Measurements from ENCODE around the gene MOGAT1. TPM values are rescaled to one million over a fixed set of nuclear protein-coding genes. Genes with fewer than 3 reads are reported as not detected.

Gene MOGAT1
- total and polyA plus RNA-seq, 9 of the 15 experiments (the other 6 are each of a cell fraction or from before 2014, with no cell fraction given), result not detected

GRCh38 chr2:222653280-222653679, 18.2 kb upstream of the MOGAT1 start:
- Histone ChIP-seq H3K9ac (ENCODE audit: insufficient read depth in 1 of 2, low read depth in 2 of 2, low read length in 2 of 2) (peak overlapping the region; percentile 73 to 84; a peak in 3 of 4 replicates), H2AFZ (ENCODE audit: low read depth, low read length) (no peak overlapping the region), H3K9me1 (ENCODE audit: control insufficient read depth, insufficient read depth, low read length) (no peaks in the 10 kb centered on the region), H3K4me1 (replicated peaks in 1 of 2; ENCODE audit: control insufficient read depth in 2 of 2, insufficient read depth in 2 of 2, low read length in 2 of 2) (peaks cover 3 to 5% of the 10 kb centered on the region in 2 experiments; a peak in 3 of 5 replicates), H3K27ac (ENCODE audit: extremely low read depth, low read depth, low read length) (peak overlapping the region; percentile 25; the same call in 1 of the 3 replicates), H3K9me3 (replicated peaks; ENCODE audit: control insufficient read depth, insufficient read depth, low read depth, low read length) (no peaks in the 10 kb centered on the region), H4K20me1 (replicated peaks; ENCODE audit: control insufficient read depth, insufficient read depth, low read length) (no peaks in the 10 kb centered on the region), H3K36me3 (ENCODE audit: control insufficient read depth, insufficient read depth, low read length) (peaks cover 46% of the 10 kb centered on the region), H3K4me3 (no peak overlapping the region), H3K79me2 (ENCODE audit: control insufficient read depth, insufficient read depth, low read length) (peaks cover 79% of the 10 kb centered on the region), H3K4me2 (ENCODE audit: insufficient read depth, low read length) (peak overlapping the region; percentile 15; the same call in 1 of the 2 replicates), H3K27me3 (ENCODE audit: control insufficient read depth in 2 of 2, insufficient read depth in 2 of 2, low read length in 2 of 2) (no peaks in the 10 kb centered on the region)
- ChIA-PET POLR2A (interaction anchor here (0.7 kb wide), 1 partner anchor 1013 kb away, joined by 4 read pairs; no protein-coding TSS in a partner anchor), CTCF (ENCODE audit: low intra/inter-chr PET ratio) (no interaction called here)
- FAIRE-seq (no peak), DNase-seq (ENCODE audit: extremely low read depth in 1 of 4, low spot score in 3 of 4) (no peak), ATAC-seq (no peak)
- intact Hi-C loops (cut with micrococcal nuclease) (no loop called here), in situ Hi-C loops (cut with MboI) (no loop called here)
- no TSS peak for BruUV-seq (replicated peaks)
- TF ChIP-seq ZNF609 (CRISPR knock-in tag; IDR thresholded peaks at IDR 0.05; ENCODE audit: borderline replicate concordance), result no peak
- no peak for TF ChIP-seq CCNT2 (IDR thresholded peaks at IDR 0.05; ENCODE audit: borderline replicate concordance, extremely low read depth, insufficient read length, low read depth, low read length)
- TF ChIP-seq ESRRB (CRISPR knock-in tag; IDR thresholded peaks at IDR 0.05; ENCODE audit: borderline replicate concordance), result no peak
- TF ChIP-seq POU5F1 (IDR thresholded peaks at IDR 0.05; ENCODE audit: borderline replicate concordance, low read depth, low read length, partially characterized antibody), result no peak
- no peak for TF ChIP-seq TFAM (CRISPR knock-in tag; conservative IDR thresholded peaks at IDR 0.05)
- no peak for TF ChIP-seq SMC3 (conservative IDR thresholded peaks at IDR 0.05; ENCODE audit: insufficient read depth, low read depth, low read length)
- TF ChIP-seq FOXK1 (CRISPR knock-in tag; IDR thresholded peaks at IDR 0.05; ENCODE audit: borderline replicate concordance), result no peak
- TF ChIP-seq MEF2A (IDR thresholded peaks at IDR 0.05; ENCODE audit: control insufficient read depth, low read depth, low read length), result no peak
- no peak for TF ChIP-seq TBL1XR1 (IDR thresholded peaks at IDR 0.05; ENCODE audit: low read length in 2 of 2)
- TF ChIP-seq FOXM1 (IDR thresholded peaks at IDR 0.05; ENCODE audit: low read depth), result no peak
- TF ChIP-seq FOXM1 (CRISPR knock-in tag; IDR thresholded peaks at IDR 0.05; ENCODE audit: low read depth), result no peak
- no peak for TF ChIP-seq BACH1 (tag; IDR thresholded peaks at IDR 0.05)
- no peak for TF ChIP-seq NRF1 (conservative IDR thresholded peaks at IDR 0.05 in 1 of 2, IDR thresholded peaks at IDR 0.05 in 1 of 2)
- TF ChIP-seq DIDO1 (tag; IDR thresholded peaks at IDR 0.05; ENCODE audit: low read depth), result no peak
- TF ChIP-seq, protein P1, sequence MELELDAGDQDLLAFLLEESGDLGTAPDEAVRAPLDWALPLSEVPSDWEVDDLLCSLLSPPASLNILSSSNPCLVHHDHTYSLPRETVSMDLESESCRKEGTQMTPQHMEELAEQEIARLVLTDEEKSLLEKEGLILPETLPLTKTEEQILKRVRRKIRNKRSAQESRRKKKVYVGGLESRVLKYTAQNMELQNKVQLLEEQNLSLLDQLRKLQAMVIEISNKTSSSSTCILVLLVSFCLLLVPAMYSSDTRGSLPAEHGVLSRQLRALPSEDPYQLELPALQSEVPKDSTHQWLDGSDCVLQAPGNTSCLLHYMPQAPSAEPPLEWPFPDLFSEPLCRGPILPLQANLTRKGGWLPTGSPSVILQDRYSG (tag; conservative IDR thresholded peaks at IDR 0.05; ENCODE audit: low read depth), result no peak
- no peak for TF ChIP-seq NCOA6 (IDR thresholded peaks at IDR 0.05)
- no peak for TF ChIP-seq PPARD (CRISPR knock-in tag; IDR thresholded peaks at IDR 0.05)
- TF ChIP-seq ZNF274 (IDR thresholded peaks at IDR 0.05; ENCODE audit: borderline replicate concordance, low read depth, low read length), result no peak
- no peak for TF ChIP-seq SUPT5H (IDR thresholded peaks at IDR 0.05)
